ENCODE data around the gene GINS3.
"Not testable (repeated sequence)": the region's sequence is repeated elsewhere in the genome, so short reads cannot be mapped to it uniquely, and the experiment has no call there.

The GINS3 gene

GRCh38 chr16:58389724-58390123 is 2.5 kb upstream of the GINS3 start:
- no peak for DNase-seq (ENCODE audit: low read depth)

GRCh38 chr16:58393138-58393504 is 850 bp downstream of the GINS3 start:
- DNase-seq (ENCODE audit: low read depth): no peak

GRCh38 chr16:58396897-58397296 is 4.6 kb downstream of the GINS3 start:
- DNase-seq (ENCODE audit: low read depth): not testable (repeated sequence)

GRCh38 chr16:58399718-58400633 is 7.7 kb downstream of the GINS3 start:
- DNase-seq (ENCODE audit: low read depth): no peak

GRCh38 chr16:58401305-58401704 is 9.0 kb downstream of the GINS3 start:
- DNase-seq (ENCODE audit: low read depth): not testable (repeated sequence)

- no peak for DNase-seq (ENCODE audit: low read depth)
Measured at GRCh38 chr16:58402796-58403195, 10.5 kb downstream of the GINS3 start.

- DNase-seq (ENCODE audit: low read depth): no peak
Measured at GRCh38 chr16:58409316-58409973, 17.2 kb downstream of the GINS3 start.

GRCh38 chr16:58411336-58411735 is 19.1 kb downstream of the GINS3 start:
- no peak for DNase-seq (ENCODE audit: low read depth)

- no peak for DNase-seq (ENCODE audit: low read depth)
Measured at GRCh38 chr16:58411736-58412614, 19.7 kb downstream of the GINS3 start.

GRCh38 chr16:58412615-58412970 is 20.3 kb downstream of the GINS3 start:
- DNase-seq (ENCODE audit: low read depth): not testable (repeated sequence)

- DNase-seq (ENCODE audit: low read depth): no peak
Measured at GRCh38 chr16:58413359-58413758, 21.1 kb downstream of the GINS3 start.

- DNase-seq (ENCODE audit: low read depth): no peak
Measured at GRCh38 chr16:58415003-58415402, 22.7 kb downstream of the GINS3 start.

- DNase-seq (ENCODE audit: low read depth): not testable (repeated sequence)
Measured at GRCh38 chr16:58415961-58416360, 23.7 kb downstream of the GINS3 start.

- DNase-seq (ENCODE audit: low read depth): no peak
Measured at GRCh38 chr16:58417035-58417434, 24.8 kb downstream of the GINS3 start.

- no peak for DNase-seq (ENCODE audit: low read depth)
Measured at GRCh38 chr16:58417600-58417999, 25.3 kb downstream of the GINS3 start.

GRCh38 chr16:58418026-58418425 is 25.8 kb downstream of the GINS3 start:
- no peak for DNase-seq (ENCODE audit: low read depth)

GRCh38 chr16:58418601-58419000 is 26.3 kb downstream of the GINS3 start:
- no peak for DNase-seq (ENCODE audit: low read depth)

- DNase-seq (ENCODE audit: low read depth): no peak
Measured at GRCh38 chr16:58419241-58419990, 27.1 kb downstream of the GINS3 start.

- DNase-seq (ENCODE audit: low read depth): no peak
Measured at GRCh38 chr16:58421059-58421458, 28.8 kb downstream of the GINS3 start.

GRCh38 chr16:58421529-58421928 is 29.3 kb downstream of the GINS3 start:
- no peak for DNase-seq (ENCODE audit: low read depth)

- DNase-seq (ENCODE audit: low read depth): no peak
Measured at GRCh38 chr16:58422809-58423208, 30.5 kb downstream of the GINS3 start.

GRCh38 chr16:58425245-58425644 is 33.0 kb downstream of the GINS3 start:
- no peak for DNase-seq (ENCODE audit: low read depth)

Data from GM04503 (cell line).